ENCODE results near the gene ABCC1.

Gene ABCC1

DNA sequence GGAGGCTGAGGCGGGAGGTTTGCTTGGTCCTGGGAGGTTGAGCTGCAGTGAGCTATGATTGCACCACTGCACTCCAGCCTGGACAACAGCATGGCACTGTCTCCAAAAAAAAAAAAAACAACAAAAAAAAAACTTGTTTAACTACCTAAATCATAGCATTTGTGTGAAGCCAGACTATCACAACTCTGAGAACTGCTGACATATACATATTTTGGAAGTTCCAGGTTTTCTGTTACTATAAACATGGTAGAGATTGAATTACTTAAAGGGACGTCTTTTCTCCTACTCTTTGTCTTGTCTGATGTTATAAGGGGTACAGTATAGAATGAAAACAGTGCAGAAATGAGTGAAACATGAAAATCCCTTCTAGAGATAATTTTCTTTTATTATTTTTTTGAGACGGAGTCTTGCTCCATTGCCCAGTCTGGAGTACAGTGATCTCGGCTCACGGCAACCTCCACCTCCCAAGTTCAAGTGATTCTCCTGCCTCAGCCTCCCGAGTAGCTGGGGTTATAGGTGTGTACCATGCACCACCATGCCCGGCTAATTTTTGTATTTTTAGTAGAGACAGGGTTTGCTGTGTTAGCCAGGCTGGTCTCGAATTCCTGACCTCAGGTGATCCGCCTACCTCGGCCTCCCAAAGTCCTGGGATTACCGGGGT, 18.4 kb downstream of the ABCC1 start:
- DNase-seq (ENCODE audit: low read depth) = no peak
- TF ChIP-seq, protein P1, sequence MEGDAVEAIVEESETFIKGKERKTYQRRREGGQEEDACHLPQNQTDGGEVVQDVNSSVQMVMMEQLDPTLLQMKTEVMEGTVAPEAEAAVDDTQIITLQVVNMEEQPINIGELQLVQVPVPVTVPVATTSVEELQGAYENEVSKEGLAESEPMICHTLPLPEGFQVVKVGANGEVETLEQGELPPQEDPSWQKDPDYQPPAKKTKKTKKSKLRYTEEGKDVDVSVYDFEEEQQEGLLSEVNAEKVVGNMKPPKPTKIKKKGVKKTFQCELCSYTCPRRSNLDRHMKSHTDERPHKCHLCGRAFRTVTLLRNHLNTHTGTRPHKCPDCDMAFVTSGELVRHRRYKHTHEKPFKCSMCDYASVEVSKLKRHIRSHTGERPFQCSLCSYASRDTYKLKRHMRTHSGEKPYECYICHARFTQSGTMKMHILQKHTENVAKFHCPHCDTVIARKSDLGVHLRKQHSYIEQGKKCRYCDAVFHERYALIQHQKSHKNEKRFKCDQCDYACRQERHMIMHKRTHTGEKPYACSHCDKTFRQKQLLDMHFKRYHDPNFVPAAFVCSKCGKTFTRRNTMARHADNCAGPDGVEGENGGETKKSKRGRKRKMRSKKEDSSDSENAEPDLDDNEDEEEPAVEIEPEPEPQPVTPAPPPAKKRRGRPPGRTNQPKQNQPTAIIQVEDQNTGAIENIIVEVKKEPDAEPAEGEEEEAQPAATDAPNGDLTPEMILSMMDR (conservative IDR thresholded peaks at IDR 0.05; ENCODE audit: control insufficient read depth, insufficient read depth, low read depth, low read length) = no peak
- H3K4me3 ChIP-seq (ENCODE audit: control insufficient read depth, low read depth, low read length) = no peak overlapping the region

DNA sequence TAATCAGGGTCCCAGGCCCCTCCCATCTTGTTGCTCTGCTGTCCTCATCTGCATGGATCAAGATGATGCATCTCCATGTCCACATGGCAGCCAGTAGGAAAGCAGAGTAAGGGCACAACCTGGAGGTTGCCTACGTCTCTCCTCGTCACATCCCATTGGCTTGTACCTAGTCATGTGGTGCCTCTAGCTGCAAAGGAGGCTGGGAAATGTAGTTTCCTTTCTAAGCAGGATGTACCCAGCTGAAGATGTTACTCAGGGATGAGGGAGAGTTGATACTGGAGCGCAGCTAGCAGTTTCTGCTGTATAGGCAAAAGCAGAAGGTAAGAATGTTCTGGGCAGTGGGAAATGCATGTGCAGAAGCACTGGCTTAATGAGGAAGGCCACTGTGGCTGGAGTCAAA, 20.8 kb downstream of the ABCC1 start:
- DNase-seq (ENCODE audit: low read depth) = no peak
- H3K4me3 ChIP-seq (ENCODE audit: control insufficient read depth, low read depth, low read length) = no peak overlapping the region
- TF ChIP-seq, protein P1 (conservative IDR thresholded peaks at IDR 0.05; ENCODE audit: control insufficient read depth, insufficient read depth, low read depth, low read length) = no peak

DNA sequence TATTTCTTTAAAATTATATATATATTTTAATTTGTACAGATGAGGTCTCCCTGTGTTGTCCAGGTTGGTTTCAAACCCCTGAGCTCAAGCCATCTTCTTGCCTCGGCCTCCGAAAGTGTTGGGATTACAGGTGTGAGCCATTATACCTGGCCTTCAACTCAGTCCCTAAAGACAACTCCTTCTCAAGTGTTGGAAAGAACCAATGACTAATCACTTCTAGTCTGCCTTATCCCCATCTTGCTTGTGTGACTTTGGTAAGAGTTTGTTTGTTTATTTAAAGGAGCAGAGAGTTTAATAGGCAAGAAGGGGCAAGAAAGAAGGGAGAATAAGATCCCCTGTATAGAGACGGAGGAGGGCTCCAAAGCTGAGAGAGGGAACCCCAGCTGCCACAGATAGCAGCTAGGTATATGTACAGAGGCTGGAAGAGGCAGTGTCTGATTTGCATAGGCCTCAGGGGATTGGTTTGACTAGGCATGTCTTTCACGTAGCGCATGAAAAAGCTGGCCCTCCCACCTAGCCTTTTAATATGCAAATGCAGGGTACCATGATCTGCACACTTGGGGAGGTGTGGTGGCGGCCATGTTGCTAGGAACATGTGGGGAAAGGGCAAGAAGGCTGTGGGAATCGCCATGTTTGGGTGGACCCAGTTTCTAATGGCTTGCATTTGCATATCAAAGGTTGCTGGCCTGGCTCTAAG, 21.5 kb downstream of the ABCC1 start:
- no peak overlapping the region for H3K4me3 ChIP-seq (ENCODE audit: control insufficient read depth, low read depth, low read length)
- TF ChIP-seq, protein P1 (conservative IDR thresholded peaks at IDR 0.05; ENCODE audit: control insufficient read depth, insufficient read depth, low read depth, low read length) = no peak
- DNase-seq (ENCODE audit: low read depth) = no peak

DNA sequence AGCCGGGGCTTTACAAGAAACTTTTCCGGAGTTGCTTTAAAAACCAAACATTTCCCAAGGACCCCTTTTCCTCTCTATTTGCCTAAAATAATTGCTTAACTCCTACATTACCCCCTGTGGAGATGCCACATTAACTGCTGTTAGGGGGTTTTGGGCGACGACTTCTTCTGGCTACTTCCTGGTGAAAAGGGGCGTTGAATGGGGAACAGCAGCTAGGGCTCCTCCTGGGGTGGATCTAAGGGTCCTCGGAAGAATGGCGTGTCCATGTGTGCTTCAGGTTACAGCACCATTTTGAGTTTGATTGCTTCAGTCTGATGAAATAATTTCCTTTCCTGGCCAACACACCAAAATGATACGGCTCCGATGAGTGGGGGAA, 22.0 kb downstream of the ABCC1 start:
- no peak for DNase-seq (ENCODE audit: low read depth)
- no peak overlapping the region for H3K4me3 ChIP-seq (ENCODE audit: control insufficient read depth, low read depth, low read length)
- TF ChIP-seq, protein P1 (conservative IDR thresholded peaks at IDR 0.05; ENCODE audit: control insufficient read depth, insufficient read depth, low read depth, low read length) = no peak

DNA sequence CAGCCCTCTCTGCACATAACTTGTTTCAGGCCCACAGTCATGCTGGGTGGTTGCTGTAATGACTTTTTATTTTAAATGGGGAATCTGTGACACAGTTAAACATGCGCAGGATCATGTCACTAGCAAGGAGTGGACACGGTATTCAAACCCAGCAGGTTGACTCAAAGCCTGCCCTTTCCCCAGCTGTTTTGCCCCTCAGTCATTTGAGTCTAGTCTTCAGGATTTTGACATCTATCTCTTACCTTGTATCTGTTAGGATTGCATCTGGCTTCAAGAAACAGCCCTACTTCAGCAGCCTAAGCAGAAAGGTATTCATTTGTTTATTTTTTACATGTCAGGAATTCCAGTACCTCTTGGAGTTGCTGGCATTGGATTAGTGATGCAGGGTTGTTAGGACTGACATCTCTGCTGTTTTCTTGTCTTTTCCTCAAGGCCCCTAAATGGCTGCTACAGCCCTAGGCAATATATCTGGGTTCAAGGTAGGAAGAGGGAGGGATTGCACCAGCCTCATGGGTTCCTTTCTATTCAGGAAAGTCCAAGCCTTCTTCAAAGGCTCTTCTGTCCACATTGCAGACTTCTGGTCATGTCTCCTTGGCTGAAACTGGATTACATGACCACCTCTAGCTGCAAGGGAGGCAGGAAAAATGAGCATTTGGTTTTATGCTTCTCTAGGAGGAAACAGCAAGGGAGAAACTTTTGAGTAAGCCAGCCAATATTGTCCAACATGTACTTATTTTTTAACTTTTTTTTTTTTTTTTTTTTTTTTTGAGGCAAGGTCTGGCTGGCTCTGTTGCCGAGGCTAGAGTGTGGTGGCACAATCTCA, 22.8 kb downstream of the ABCC1 start:
- no peak for DNase-seq (ENCODE audit: low read depth)
- H3K4me3 ChIP-seq (ENCODE audit: control insufficient read depth, low read depth, low read length) = no peak overlapping the region
- TF ChIP-seq, protein P1 (conservative IDR thresholded peaks at IDR 0.05; ENCODE audit: control insufficient read depth, insufficient read depth, low read depth, low read length) = no peak

DNA sequence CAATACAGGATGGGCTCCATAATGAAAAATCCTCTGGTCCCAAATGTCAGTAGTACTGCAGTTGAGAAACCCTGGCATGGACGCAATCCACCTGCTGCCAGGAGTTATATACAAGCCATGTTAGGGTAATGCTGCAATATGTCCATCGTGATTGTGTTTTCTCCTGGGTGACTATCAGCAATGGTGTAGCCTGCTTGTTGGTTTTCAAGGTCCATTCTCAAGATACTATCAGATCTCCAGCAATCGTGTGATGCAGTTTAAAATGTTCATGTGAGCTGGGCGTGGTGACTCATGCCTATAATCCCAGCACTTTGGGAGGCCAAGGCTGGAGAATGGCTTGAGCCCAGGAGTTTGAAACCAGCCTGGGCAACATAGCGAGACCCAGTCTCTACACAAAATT, 24.0 kb downstream of the ABCC1 start:
- no peak overlapping the region for H3K4me3 ChIP-seq (ENCODE audit: control insufficient read depth, low read depth, low read length)
- TF ChIP-seq, protein P1 (conservative IDR thresholded peaks at IDR 0.05; ENCODE audit: control insufficient read depth, insufficient read depth, low read depth, low read length) = no peak
- DNase-seq (ENCODE audit: low read depth) = no peak
